ENCODE results near the gene GID8. TPM values are rescaled to one million over a fixed set of nuclear protein-coding genes. Genes with fewer than 3 reads are reported as not detected.

Gene GID8
- total and polyA plus RNA-seq, 2 of the 4 experiments (the other 2 are of a cell fraction), result 21.5 to 33.9 TPM

Other genes starting within 250 kb of the GID8 start
- 0.54 and 0.56 TPM in 2 replicates for gene NTSR1, start 229.3 kb upstream of the GID8 start, total RNA-seq (2012; rRNA removed)
- gene NTSR1, start 229.3 kb upstream of the GID8 start, polyA plus RNA-seq (2012; rRNA removed), result 1.8 and 2.3 TPM in 2 replicates
- 18.3 and 21.9 TPM in 2 replicates for gene MRGBP, start 141.7 kb upstream of the GID8 start, total RNA-seq (2012; rRNA removed)
- 15.5 and 17.7 TPM in 2 replicates for gene MRGBP, start 141.7 kb upstream of the GID8 start, polyA plus RNA-seq (2012; rRNA removed)
- gene OGFR, start 133.3 kb upstream of the GID8 start, total RNA-seq (2012; rRNA removed), result 22.4 and 26.9 TPM in 2 replicates
- 30.1 and 38.2 TPM in 2 replicates for gene OGFR, start 133.3 kb upstream of the GID8 start, polyA plus RNA-seq (2012; rRNA removed)
- gene COL9A3, start 121.1 kb upstream of the GID8 start, total RNA-seq (2012; rRNA removed), result 0.28 and 0.36 TPM in 2 replicates
- gene COL9A3, start 121.1 kb upstream of the GID8 start, polyA plus RNA-seq (2012; rRNA removed), result 1.4 TPM in 2 replicates
- 8.2 and 8.3 TPM in 2 replicates for gene TCFL5, start 76.3 kb upstream of the GID8 start, total RNA-seq (2012; rRNA removed)
- gene TCFL5, start 76.3 kb upstream of the GID8 start, polyA plus RNA-seq (2012; rRNA removed), result 5.6 and 6.0 TPM in 2 replicates
- gene DIDO1, start 11.6 kb upstream of the GID8 start, total RNA-seq (2012; rRNA removed), result 28.1 and 38.3 TPM in 2 replicates
- 17.5 and 21.8 TPM in 2 replicates for gene DIDO1, start 11.6 kb upstream of the GID8 start, polyA plus RNA-seq (2012; rRNA removed)
- gene SLC17A9, start 14.6 kb downstream of the GID8 start, total RNA-seq (2012; rRNA removed), result 1.4 and 2.2 TPM in 2 replicates
- 14.4 and 17.3 TPM in 2 replicates for gene SLC17A9, start 14.6 kb downstream of the GID8 start, polyA plus RNA-seq (2012; rRNA removed)
- gene BHLHE23, start 68.8 kb downstream of the GID8 start, total RNA-seq (2012; rRNA removed), result not detected in 2 replicates
- not detected in 2 replicates for gene BHLHE23, start 68.8 kb downstream of the GID8 start, polyA plus RNA-seq (2012; rRNA removed)

Data from IMR-90 (cell line).